Retinal pigment epithelial cell (primary cell): ENCODE data around the gene CD1C.
"Not testable (repeated sequence)": the region's sequence is repeated elsewhere in the genome, so short reads cannot be mapped to it uniquely, and the experiment has no call there.

Source experiments
- DNase-seq: peaks from one replicate; pipeline ENCODE4 v3.0.0-alpha.2; 2010; ENCODE audit warnings: low read depth
- H3K4me3 ChIP-seq: 2 replicates; pipeline ENCODE4 v1.5.1; 2011; ENCODE audit warnings: mild to moderate bottlenecking, low read length, control low read depth, moderate library complexity
- TF ChIP-seq, protein P1 (sequence below): conservative IDR thresholded peaks from 2 replicates; pipeline ENCODE4 v1.5.1; 2011; ENCODE audit warnings: low read depth, low read length, control low read depth, inconsistent platforms

CD1C gene

DNA sequence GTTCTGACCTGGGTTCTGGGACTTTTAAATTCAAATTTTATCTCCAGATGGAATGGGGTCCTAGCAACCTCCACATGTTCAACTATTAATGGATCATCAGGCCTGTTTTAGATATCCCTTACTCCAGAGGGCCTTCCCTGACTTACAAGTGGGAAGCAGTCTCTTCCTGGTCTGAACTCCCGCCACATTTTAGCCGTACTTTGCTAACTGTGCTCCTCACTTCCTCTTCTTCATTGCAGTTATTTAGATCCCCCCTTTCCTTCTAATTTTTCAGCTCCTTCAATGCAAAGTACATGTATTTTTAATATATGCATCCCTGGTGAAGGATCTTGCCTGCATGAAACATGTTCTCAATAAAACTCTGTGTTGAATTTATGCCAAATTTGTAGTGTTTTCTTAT lies 31.8 kb upstream of the CD1C start:
- DNase-seq, result no peak
- H3K4me3 ChIP-seq, result no peak overlapping the region
- TF ChIP-seq, protein P1, sequence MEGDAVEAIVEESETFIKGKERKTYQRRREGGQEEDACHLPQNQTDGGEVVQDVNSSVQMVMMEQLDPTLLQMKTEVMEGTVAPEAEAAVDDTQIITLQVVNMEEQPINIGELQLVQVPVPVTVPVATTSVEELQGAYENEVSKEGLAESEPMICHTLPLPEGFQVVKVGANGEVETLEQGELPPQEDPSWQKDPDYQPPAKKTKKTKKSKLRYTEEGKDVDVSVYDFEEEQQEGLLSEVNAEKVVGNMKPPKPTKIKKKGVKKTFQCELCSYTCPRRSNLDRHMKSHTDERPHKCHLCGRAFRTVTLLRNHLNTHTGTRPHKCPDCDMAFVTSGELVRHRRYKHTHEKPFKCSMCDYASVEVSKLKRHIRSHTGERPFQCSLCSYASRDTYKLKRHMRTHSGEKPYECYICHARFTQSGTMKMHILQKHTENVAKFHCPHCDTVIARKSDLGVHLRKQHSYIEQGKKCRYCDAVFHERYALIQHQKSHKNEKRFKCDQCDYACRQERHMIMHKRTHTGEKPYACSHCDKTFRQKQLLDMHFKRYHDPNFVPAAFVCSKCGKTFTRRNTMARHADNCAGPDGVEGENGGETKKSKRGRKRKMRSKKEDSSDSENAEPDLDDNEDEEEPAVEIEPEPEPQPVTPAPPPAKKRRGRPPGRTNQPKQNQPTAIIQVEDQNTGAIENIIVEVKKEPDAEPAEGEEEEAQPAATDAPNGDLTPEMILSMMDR, result no peak

DNA sequence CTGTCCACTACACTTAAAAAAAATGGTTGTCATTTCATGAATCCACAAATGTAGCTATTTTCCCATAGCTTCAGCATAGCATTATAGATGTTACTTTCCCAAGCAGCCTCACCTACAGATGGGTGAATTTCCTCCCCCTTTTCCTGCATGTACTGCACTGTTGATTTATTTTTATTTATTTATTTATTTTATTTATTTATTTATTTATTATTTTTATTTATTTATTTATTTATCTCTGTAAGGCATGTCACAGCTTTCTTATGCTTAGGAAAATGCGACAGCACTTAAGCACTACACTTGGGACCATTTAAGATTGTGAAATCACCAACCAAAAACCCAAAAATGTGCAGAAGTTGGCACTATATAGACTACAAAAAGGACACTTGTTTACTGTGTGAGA lies 30.6 kb upstream of the CD1C start:
- DNase-seq, result no peak
- no peak overlapping the region for H3K4me3 ChIP-seq
- TF ChIP-seq, protein P1, result no peak

DNA sequence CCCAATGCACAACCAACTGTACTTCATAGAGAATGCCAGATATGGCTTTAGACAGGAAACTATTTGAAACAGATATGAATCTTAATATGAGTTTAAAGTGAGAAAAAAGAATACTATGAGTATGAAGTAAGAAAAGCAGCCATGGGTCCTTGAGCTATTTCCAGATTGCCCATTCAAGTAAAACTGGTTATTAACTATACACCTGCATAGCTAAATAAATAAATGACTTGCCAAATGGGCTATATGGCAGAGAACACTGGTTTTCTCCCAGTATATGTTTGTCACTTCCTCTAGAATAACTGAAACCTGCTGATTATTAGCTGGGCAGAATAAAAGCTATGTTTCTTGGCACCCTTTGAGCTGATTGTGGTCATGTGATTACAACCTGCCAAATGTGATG lies 17.0 kb upstream of the CD1C start:
- no peak for DNase-seq
- TF ChIP-seq, protein P1, result no peak
- no peak overlapping the region for H3K4me3 ChIP-seq

DNA sequence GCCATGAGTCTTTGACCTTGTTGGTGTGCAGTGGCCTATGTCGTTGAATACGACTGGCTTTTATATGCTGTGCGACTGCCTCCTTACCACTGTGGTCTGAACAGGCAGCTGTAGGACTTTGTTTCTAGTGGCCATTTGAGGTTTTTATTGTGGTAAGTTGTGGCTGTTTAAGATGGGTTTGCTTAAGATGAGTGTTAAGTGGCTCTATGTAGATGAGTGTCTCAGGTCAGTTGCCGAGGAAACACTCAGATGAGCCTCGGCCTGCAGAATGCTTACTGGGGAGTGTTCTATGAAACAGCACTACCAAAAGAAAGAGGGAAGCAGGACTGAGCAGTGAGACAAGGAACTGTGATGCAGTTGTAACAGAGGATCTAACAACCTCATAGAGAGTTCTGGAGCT lies 14.9 kb upstream of the CD1C start:
- no peak for DNase-seq
- TF ChIP-seq, protein P1, result no peak
- no peak overlapping the region for H3K4me3 ChIP-seq

DNA sequence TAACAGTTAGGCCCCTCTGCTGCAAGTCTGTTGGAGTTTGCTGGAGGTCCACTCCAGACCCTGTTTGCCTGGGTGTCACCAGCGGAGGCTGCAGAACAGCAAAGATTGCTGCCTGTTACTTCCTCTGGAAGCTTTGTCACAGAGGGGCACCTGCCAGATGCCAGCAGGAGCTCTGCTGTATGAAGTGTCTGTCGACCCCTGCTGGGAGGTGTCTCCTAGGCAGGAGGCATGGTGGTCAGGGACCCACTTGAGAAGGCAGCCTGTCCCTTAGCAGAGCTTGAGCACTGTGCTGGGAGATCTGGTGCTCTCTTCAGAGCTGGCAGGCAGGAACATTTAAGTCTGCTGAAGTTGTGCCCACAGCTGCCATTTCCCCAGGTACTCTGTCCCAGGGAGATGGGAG lies 7.3 kb upstream of the CD1C start:
- DNase-seq, result not testable (repeated sequence)

DNA sequence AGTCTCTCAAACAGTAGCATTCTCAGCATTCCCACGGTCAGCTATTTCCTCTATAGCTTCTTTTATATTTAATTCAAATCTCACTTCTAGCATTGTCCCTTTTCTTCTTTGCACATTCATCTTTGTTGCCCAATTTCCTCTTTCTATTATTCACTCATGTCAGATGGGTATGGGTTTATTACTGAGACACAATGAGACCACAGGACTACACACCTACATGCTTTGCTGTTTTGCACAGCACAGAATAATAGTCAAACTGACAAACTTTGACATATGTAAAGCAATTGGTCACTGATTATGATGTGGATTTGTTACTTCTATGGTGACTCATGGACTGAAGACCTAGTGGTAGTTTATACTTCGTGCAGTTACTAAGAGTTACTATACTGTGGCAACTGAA lies 5.8 kb upstream of the CD1C start:
- DNase-seq, result no peak
- TF ChIP-seq, protein P1, result no peak
- H3K4me3 ChIP-seq, result no peak overlapping the region

More for the DNA sequence above, 7.3 kb upstream of the CD1C start:
- not testable (repeated sequence) for H3K4me3 ChIP-seq

DNA sequence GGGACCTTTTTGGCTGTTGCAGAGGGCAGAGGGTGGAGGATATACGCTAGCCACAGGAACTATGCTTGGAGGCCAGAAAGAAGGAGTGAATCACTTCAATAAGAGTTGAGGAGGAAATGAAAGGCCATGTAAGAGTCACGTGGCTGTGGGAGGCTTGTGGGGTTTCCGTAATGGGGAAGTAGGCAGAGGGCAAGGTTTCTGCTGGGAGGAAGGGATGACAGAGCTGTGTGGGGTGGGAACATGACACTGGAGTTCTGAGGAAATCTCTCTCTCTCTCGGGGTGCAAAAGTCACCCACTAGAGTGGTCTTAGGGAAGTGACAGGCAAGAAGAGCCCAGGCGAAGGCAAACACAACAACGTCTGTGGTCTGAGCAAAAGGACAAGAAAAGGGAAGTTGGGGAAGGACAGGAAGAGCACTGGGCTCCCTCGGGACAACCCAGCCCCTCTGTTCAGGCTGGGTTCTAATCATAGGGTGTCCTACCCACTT lies 3.9 kb upstream of the CD1C start:
- TF ChIP-seq, protein P1, result no peak

DNA sequence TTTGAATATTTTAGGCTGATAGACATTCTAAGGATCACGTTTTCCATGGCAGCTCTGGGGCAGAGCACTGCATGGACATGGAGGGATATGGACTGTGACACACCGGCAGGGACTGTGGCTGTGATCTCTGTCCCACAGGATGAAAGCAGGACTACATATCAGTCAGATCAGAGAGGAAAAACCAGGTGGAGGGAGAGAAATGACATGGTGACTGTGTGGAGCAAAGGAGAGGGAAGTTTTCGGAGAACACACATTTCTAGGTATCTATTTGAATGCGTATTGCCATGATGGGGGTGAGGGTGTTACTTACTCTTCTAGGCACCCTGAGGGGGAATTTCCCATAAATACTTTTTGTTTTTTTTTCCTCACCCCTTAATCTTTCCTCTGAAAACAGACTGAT lies 3.2 kb upstream of the CD1C start:
- TF ChIP-seq, protein P1, result no peak
- H3K4me3 ChIP-seq, result no peak overlapping the region
- no peak for DNase-seq

More for the DNA sequence above, 3.9 kb upstream of the CD1C start:
- no peak overlapping the region for H3K4me3 ChIP-seq
- DNase-seq, result no peak
